ENCODE results near the gene FYB1.

GRCh38 chr5:39121315-39121714, 98.0 kb downstream of the FYB1 start:
- TF ChIP-seq, protein P1, sequence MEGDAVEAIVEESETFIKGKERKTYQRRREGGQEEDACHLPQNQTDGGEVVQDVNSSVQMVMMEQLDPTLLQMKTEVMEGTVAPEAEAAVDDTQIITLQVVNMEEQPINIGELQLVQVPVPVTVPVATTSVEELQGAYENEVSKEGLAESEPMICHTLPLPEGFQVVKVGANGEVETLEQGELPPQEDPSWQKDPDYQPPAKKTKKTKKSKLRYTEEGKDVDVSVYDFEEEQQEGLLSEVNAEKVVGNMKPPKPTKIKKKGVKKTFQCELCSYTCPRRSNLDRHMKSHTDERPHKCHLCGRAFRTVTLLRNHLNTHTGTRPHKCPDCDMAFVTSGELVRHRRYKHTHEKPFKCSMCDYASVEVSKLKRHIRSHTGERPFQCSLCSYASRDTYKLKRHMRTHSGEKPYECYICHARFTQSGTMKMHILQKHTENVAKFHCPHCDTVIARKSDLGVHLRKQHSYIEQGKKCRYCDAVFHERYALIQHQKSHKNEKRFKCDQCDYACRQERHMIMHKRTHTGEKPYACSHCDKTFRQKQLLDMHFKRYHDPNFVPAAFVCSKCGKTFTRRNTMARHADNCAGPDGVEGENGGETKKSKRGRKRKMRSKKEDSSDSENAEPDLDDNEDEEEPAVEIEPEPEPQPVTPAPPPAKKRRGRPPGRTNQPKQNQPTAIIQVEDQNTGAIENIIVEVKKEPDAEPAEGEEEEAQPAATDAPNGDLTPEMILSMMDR (IDR thresholded peaks at IDR 0.05; ENCODE audit: insufficient read depth, low read length) = no peak
- no peak for TF ChIP-seq REST (IDR thresholded peaks at IDR 0.05; ENCODE audit: insufficient replicate concordance, low read depth)
- TF ChIP-seq POLR2AphosphoS5 (IDR thresholded peaks at IDR 0.05; ENCODE audit: low read depth) = no peak

All from HL-60 (cell line).